Inflammatory macrophage (primary cell): ENCODE measurements around the gene GRM6.

Experiments used
- DNase-seq, 2 donors: peaks; one replicate each; pipeline ENCODE4 v3.0.0-alpha.2; 2020 to 2022
- total RNA-seq, 18 experiments: gene quantifications; one replicate each; lab custom pipeline; 2026; ENCODE audit warnings: mixed read lengths in 6 of 18, inconsistent platforms in 2 of 18; lab: John Stamatoyannopoulos, UW

The GRM6 gene
- total RNA-seq = 0 to 0.12 (median 0) reads per million in 18 experiments

DNA sequence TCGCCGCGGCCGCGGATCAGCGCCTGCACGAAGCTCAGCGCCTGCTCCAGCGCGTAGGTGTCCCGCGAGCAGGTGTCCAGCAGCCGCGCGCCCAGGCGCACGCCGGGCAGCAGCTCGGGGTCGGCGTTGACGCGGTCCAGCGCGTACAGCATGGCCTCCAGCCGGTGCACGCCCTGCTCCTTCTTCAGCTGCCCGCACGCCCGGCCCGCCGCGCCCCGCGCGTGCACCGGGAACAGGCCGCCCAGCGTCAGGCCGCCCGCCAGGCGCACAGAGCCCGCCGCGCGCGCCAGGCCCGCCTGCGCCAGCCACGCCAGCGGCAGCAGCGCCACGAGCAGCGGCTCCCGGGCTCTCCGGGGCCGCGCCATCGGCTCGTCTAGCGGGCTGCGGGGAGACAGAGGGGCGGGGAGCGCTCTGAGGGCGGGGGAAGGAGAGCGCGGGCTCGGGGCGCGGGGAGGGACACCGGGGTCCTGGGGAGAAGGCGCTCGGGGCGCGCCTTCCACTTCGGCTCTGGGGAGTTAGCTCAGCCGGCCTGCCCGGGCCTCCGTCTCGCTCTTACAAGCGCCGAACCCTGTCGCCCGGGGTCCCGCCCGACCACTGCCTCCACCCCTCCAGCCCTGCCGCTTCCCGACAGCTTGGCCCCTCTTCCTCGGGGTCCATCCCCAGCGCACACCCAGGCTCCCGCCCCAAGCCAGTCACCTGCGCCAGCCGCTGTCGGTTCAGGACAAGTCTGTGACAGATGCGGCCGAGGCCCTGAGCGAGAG is at the start of gene GRM6:
Gene GRM6 (minus strand): TSS at position 741 of the 761 bp plus-strand sequence. CDS start 376 bp downstream, at position 365.
- no peak for DNase-seq

DNA sequence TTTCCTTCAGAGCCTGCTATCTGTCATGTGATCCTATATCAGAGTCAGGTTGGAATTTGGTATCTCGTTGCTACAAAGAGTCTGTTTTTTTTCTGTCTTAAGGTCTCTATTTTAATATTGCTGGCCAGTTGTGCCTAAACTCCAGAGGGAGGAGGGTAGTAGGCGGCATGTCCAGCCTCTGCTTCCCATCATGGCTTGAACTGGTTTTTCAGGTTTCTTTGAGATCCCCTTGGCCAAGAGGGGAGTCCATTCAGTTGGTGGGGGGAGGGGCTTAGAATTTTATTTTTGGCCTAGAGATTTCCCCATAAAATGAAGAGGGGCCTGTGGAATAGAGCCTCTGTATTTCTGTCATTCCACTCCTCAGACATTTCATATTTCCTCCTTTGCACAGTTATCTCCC is 49.6 kb upstream of the GRM6 start:
- no peak for DNase-seq

DNA sequence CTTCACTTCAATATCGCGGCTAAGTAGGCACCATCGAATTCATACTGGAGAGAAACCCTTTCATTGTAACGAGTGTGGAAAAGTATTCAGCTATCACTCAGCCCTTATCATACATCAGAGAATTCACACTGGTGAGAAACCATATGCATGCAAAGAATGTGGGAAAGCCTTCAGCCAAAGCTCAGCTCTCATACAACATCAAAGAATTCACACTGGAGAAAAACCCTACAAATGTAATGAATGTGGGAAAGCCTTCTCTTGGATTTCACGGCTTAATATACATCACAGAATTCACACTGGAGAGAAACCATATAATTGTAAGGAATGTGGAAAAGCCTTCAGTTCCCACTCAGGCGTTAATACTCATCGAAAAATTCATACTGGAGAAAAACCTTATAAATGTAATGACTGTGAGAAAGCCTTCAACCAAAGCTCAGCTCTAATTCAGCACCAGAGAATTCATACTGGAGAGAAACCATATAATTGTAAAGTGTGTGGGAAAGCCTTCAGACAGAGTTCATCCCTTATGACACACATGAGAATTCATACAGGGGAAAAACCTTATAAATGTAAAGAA is 38.0 kb upstream of the GRM6 start:
- peak in 1 of 2 donors; percentile 2 for DNase-seq

DNA sequence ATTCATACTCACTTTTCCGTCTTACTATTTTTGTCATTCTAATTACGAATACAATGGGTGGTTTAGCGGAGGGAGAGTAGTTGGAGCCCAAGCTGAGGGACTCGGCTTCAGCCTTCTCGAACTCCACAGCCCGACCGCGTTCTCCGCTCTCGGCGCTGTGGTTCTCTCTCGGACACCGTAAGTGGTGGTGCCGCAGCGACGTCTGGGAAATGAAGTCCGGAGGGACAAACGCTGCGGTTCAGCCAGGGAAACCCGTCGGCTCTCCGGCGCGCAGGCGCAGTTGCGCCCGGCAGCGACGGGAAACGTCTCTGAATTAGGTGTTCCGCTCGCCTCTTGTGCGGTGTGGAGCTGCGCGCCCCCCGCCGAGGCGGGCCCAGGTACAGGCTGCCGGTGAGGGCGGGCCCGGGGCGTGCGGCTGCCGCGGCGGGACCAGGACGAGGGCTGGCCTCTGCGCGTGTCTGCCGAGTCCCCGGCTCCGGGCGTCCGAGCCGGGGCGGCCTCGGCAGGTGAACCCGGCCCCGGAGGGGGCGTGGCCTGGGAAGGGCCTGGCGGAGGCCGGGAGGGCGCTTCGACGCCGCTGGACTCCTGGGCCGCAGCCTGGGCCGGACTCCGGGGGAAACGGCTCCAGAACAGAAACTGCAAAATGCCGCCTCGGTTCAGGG is 28.5 kb upstream of the GRM6 start, which contains the start of gene ZNF879:
Gene ZNF879 (plus strand): TSS at position 277 of the 662 bp plus-strand sequence. CDS start 1,201 bp downstream, outside the sequence.
- DNase-seq = peak; percentile 94 to 96

DNA sequence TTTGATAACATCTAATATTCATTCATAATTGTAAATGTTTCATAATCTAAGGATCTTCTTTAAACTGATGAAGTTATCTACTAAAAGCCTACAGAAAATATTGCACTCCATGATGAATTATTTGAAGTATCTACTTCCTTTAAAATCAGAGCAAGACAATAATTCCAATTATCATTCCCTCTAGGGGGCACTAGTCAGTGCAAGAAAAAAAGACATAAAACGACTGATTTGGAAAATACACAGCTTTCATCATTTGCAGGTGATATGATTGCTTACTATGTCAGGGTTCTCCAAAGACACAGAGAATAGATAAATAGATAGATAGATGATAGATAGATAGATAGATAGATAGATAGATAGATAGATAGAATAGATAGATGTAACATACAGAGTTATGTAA is 13.5 kb upstream of the GRM6 start:
- no peak for DNase-seq

DNA sequence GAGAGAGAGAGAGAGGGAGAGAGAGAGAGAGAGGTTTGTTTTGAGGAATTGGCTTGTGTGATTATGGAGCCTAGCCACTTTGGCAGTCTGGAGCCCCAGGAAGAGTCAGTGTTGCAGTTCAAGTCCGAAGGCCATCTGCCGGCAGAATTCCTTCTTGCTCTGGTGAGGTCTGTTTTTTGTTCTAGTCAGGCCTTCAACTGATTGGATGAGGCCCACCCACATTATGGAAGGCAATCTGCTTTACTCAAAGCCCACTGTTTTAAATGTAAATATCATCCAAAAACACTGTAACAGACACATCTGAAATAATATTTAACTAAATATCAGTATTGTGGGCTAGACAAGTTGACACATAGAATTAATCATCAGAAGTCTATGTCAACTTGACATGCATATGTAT is 11.4 kb upstream of the GRM6 start:
- DNase-seq = no peak

DNA sequence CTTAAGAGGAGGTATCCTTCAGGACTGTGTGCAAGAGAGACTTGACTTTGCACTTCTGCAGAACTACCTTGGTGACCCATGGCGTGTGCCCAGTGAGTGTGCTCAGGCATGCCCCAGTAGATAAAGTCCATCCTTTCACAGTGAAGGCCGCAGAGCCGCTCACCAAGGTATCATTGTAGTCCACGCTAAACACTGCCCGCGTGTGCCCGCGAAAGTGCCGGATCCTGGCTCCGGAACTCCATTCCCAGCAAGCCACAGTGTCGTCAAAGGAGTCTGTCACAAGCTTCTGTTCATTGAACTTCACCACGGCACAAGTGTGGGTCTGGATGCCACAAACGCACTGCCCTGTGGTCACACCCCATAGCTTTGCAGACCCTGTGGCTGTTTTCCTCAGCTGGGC is 3.3 kb upstream of the GRM6 start:
- no peak for DNase-seq

DNA sequence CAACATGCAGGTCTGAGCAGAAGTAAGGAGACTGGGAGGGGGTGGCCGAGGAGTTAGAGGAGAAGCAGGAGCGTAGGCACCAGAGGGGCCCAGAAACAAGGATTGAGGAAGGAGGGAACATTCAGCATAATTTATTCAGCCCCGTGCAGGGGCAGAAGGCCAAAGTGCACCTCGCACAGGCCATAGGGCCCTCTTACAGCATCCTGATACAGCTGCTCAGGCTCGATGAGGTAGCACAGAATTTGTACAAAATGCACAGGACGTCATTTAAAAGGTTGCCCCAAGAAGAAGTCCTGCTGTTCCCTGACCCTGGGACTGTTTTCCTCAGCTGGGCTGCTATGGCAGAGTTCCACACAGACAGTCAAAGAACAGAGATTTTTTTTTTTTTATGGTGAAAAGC is 2.1 kb upstream of the GRM6 start:
- DNase-seq = no peak

DNA sequence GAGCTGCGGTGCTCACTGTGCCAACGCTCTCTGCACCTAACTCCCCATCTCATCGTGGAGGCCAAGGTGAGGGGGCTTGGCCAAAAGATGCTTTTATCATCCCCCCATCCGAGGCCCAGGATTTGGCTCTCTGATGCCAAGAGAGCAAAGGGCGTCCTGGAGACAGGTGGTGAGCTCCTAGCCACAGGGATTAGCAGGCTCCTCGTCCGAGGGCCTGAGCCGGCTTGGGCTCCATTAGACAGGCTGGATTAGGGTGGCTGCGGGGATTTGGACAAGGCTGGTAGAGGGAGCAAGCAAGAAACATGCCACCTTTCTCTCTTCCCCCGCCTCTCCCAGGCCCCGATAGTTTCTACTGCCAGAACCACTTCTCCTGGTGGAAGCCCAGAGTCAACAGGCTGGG is 1.0 kb upstream of the GRM6 start:
- DNase-seq = no peak

DNA sequence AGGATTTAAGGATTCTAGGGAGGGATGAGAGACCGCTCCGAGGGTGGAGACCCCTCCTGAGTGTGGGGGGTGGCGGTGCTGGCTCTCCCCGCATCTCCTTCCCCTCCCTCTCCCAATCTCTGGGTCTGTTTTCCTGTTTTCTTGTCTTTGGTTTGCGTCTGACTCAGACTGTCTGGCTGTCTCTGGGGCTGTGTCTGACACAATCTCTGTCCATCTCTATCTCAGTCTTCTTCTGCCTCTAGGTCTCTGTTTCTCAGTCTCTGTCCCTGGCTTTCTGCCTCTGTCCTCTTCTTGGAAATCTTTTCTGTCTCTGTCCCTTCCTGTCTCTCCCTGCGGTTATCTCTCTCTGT is 196 bp upstream of the GRM6 start:
- no peak for DNase-seq

DNA sequence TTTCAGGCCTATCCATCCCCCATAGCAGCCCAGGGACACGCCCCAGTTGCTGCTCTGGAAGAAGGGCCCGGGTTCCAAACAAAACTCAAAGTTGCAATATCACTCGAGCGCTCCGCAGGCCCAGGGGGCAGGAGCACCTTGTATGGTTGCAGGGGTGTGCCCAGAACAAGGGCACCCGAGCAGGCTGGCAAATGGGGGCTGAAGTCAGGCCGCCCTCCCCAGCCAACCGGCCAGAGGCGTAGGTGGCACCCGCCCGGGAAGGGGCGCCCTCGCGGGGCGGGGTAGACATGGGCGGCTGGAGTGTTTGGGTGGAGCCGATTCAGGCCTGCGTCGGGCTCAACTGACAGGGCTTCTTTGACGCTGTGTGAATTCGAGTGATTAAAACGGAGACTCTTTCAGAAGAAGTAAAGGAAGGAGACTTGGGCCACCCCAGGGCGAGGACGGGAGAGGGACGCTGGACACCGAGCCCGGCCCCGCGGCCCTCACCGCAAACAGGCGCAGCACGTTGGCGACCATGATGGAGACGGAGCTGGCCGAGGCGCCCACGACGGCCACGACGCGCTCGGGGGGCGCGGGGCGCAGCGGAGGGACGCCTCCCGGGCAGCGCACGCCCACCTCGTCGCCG is 1.1 kb downstream of the GRM6 start:
- DNase-seq = no peak

DNA sequence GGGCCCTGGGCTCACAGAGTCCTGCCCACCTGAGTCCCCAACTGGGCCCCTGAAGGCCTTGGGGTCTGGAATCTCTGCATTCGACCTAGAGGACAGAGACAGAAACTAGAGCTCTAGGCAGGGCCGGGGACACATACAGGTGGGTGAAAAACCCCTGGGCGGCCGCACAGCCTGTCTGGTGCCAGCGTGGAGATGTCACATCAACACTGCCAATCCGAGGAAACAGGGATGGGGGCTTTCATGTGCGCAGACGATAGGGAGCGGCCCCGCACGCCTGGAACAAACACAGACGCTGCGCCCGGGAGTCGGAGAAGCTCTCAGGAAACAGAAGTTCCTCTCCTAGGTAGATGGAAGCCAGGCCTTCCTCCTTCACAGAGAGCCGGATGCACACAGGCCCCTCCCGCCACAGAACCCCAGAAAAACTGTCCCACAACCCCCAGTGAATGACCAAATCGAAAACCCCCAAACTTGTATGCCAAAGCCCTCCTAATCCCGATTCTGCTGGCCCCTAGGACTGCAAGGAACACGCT is 1.8 kb downstream of the GRM6 start:
- DNase-seq = no peak

DNA sequence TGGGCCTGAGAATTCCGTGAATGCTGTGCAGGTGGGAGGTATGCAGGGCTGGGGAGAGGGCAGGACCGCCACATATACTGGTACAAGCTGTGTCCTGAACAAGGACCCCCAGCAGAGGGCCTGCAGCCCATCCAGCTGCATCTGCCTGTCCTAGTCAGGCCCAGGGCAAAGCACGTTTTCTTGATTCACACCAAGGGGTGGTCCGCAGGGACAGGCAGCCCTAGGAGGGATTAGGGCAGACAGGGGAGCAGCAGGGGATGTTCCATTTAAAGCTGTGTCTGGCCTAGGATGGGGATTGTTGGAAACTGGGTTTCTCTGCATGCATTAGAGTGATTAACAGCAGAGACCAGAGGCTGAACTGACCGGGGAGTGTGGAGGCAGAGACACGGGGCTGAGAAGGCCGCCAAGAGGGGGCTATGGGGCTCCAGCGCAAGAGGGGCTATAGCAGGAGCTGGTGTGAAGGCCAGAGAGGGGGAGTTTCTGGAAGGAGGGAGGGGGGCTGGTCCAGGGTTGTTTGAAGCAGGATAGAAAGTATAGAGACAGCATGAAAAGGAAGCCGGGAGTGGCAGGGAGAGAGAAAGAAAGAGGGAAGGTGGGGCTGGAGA is 2.7 kb downstream of the GRM6 start:
- no peak for DNase-seq

DNA sequence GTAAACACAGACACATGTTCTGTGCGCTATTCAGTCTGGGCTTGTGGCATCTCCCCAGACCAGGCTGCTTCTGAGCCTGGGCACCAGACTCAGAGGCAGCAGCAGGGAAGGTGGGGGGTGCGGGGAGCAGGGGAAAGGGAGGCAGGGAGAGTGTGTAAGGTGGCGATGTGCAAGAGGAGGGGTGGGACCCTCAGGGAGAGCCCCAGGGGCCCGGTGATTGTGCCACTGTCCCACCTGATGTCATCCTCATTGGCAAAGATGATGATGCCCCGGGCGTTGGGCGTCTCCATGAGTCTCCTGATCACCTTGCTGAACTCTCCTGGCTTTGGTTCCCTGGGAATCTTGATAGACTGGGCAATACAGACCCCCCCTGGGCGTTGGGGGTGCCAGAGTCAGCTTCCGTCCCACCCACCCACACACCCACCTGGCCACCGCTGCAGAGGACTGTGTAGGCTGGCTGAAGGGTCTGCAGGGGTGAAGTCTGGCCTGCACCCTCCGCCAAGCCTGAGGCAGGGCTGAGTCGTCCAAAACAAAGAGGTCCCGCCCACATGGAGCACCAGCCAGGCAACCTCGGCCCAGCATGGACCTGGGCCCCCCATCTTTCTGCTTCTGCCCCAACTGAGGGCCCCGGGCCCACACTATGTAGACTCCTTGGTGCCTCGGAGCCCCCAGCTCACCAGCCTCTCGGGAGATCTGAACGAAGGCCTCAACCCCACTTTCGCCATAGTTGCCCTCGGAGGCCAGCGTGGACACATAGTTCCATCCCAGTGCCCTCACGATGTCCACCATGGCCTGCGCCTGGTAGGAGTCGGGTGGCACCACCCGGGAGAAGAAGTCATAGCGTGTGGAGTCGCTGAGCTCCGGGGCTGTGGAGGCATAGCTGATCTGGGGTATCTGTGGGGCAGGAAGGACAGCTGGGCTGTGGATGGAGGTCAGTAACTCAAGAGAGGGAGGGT is 3.7 kb downstream of the GRM6 start:
- no peak for DNase-seq

DNA sequence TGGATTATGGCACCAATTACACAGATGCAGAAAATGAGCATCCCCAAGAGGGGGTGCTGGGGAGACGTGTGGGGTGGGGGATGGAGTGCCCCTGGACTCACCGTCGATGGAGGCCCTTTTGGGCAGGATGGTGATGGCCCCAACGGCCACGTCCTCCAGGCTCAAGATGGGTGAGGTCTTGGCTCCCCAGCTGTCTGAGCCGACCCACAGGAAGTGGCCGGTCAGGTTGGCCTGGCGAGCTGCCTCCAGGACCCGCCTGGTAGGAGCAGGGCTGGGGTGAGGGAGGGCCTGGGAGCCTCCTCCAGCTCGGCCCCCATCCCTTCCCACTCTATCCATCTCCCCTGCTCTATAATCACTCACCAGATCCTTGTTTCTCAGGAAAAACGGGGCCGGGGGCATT is 4.6 kb downstream of the GRM6 start:
- DNase-seq = no peak

DNA sequence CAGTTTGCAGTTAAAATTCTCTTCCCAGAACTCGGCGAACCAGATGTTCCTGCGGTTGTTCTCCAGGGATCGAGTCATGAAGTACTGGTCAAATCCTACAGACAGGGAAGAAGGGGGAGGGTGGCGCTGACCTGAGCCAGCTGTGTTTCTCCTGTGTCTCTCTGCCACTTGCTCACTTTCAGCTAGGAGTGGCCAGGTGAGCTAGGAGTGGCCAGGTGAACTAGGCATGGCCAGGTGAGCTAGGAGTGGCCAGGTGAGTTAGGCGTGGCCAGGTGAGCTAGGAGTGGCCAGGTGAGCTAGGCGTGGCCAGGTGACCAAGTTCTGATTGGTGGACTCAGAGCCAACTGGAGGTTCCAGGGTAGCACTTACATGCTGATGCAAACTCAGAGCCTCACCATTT is 5.8 kb downstream of the GRM6 start:
- DNase-seq = no peak

DNA sequence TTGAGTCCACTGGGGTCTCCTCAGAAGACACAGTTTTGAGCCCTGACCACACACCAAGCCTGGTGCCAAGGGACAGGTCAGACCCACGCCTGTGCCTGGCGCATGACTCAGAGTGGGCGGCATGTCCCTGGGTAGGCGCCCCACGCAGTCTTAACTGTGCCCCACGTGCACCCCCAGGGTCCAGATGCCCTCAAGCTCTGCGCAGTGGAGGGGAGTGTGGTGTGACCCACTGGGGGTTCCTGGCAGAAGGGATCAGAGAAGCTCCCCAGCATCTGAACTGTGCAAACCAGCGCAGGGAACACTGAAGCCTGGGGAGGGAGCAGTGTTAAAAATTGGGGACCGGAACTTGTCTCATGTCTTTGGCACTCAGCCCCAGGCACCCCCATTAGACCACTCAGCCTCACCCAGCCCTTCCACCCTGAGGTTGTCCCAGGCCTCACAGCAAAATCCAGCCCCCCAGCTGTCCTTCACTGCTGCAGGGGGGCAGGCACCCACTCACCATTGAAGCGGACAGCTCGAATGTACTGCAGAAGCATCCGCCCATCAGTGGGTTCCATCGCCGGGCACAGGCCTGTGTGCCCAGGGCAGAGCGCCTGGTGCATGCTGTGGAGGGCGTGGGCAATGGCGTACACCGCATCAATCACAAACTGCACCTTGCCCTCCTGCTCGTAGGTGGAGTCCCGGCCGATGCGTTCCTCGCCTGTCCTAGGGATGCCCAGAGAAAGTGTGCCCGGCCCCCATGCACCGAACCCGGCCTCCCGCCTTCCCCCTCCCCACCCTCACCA is 6.5 kb downstream of the GRM6 start:
- no peak for DNase-seq

DNA sequence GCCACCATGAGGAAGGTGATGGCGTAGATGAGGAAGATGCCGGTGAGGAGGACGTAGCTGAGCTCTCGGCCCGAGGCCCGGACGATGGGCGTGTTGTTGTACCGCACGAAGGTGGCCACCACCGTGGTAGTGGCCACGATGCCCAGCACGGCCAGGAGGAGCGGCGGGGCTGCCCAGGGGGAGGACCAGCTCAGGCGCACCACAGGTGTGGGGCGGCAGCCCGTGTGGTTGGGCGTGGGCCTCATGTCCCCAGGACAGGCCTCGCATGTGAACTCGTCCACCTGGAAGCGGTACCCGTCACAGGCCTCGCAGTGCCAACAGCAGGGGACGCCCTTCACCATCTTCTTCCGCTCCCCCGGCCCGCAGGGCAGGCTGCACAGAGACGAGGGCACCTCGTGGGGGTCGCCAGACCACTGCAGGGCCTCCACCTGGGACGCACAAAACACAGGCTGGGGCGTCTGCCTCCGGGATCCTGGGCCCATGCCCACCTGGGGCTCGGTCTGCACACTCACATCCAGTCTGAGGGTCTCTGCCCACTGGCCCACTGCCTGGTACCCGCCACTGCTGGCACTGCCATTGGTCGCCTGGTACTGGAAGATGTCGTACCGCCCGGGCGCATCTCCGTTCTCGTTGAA is 8.7 kb downstream of the GRM6 start:
- DNase-seq = no peak

DNA sequence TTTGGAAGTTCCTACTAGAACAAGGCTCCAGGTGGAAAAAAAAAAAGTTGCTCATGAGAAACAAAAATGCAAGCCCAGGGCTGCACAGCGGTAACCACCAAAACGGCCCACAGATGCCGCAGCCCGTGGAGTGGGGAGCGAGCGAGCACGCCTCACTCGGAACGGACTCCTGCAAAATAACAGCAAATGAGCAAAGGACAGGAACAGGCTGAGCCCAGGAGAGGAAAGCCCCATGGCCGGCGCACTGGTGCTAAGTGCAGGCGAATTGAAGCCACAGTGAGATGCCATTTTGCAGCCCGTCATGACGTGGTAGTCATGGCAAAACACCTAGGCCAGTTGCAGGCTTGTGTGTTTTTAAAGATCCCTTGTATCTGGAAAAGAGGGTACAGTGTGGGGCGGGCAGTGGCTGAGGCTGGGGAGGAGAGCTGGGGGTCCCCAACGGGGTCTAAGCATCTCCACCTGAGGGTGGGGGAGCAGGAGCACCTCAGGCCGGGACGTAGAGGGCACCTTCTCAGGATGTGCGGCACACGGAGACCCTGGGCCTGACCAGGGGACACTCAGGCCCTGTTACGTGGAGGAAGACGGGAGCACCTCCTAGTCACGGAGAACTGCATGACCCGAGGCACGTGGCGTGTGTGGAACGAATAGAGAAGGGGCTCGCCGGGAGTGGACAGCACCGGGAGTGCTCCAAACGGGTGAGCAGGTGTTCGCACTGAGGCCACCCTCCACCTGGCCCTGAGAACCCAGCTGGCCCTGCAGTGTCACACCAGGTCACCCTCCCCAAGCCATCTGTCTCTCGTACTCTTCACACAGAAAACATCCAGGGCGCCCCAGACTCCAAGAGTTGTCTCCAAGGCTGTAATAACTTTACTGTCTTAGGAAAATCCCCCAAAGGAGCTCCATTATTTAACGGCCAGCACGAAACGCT is 10.7 kb downstream of the GRM6 start:
- DNase-seq = no peak
